GM12874 (cell line): ENCODE measurements around the gene EMP1.

Source experiments
- TF ChIP-seq, protein P1 (sequence below): IDR thresholded peaks from 2 replicates; pipeline ENCODE4 v1.5.1; 2011; ENCODE audit warnings: low read depth, mild to moderate bottlenecking, control low read depth, low read length, moderate library complexity; ENCODE audit not compliant: insufficient read depth

EMP1 gene

DNA sequence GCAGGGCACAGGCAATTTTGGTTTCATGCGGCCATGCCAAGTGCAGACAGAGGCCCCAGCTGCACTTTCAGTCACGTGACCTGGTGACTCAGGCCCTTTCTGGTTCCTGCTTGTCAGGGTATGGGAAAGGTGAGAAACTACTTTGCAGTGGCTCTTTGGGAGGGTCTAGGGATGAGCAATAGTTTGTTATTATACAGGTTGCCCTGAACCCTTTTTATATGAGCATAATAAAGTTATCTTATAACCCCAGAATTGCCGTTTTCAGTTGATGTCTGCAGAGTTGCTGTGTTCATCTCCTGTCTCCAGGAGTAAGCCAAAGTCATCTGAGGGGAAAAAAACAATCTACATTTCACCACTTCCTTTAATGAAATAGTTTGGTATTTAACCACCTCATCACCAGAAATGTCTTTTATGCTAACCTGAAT, 30.9 kb upstream of the EMP1 start:
- TF ChIP-seq, protein P1, sequence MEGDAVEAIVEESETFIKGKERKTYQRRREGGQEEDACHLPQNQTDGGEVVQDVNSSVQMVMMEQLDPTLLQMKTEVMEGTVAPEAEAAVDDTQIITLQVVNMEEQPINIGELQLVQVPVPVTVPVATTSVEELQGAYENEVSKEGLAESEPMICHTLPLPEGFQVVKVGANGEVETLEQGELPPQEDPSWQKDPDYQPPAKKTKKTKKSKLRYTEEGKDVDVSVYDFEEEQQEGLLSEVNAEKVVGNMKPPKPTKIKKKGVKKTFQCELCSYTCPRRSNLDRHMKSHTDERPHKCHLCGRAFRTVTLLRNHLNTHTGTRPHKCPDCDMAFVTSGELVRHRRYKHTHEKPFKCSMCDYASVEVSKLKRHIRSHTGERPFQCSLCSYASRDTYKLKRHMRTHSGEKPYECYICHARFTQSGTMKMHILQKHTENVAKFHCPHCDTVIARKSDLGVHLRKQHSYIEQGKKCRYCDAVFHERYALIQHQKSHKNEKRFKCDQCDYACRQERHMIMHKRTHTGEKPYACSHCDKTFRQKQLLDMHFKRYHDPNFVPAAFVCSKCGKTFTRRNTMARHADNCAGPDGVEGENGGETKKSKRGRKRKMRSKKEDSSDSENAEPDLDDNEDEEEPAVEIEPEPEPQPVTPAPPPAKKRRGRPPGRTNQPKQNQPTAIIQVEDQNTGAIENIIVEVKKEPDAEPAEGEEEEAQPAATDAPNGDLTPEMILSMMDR = no peak

DNA sequence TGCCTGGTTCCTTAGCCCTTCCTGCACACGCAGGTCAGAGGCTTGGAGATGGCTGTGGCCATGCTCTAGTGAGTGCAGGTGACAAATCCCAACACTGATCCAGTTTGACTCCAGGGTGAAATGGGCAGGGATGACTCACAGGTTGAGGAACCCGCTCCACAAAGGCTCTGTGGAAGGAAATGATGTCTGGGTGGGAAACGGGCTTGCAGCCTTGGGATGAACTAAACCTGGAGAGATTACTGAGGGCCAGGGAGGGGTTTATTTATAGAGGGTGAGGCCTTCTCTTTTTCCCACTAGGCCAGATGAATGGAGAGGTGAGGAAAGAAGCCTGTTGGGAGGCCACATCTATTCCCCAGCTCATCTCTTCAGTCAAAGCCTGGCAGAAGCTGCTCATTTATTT, 29.3 kb upstream of the EMP1 start:
- TF ChIP-seq, protein P1 = no peak

DNA sequence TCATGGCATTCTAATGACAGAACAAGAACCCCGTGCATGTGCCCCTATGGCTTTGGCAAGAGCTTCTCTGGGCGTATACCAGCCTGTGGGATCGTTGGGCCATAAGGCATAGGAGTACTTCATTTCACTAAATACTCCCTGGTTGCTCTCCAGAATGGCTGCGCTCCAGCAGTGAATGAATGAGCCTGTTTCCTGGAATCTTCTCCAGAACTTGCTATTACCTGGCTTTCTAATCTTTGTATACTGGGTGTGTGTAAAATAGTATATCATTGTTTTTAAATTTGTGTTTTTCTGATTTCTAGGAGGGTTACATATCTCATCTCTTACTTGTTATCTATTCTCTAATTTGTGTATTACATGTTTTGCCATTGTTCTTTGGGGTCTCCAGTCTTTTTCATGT, 28.6 kb upstream of the EMP1 start:
- TF ChIP-seq, protein P1 = no peak

DNA sequence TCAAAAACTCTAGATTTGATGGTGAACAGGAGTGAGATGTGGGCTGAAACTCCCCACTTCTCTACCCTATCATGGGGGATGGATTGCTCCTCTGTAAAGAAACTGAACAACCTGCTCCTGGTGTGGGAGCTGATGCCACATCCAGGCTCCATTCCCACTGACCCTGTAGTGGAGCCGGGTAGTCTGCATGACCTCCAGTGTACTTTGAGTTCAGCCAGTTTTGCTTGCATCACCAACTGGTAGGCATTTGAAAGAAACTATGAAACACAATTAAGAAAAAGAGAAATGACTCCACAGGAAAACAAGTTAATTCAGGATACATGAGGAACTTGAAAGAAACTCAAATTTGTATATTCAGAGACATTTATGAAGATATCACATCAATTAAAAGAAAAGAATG, 27.3 kb upstream of the EMP1 start:
- TF ChIP-seq, protein P1 = no peak

DNA sequence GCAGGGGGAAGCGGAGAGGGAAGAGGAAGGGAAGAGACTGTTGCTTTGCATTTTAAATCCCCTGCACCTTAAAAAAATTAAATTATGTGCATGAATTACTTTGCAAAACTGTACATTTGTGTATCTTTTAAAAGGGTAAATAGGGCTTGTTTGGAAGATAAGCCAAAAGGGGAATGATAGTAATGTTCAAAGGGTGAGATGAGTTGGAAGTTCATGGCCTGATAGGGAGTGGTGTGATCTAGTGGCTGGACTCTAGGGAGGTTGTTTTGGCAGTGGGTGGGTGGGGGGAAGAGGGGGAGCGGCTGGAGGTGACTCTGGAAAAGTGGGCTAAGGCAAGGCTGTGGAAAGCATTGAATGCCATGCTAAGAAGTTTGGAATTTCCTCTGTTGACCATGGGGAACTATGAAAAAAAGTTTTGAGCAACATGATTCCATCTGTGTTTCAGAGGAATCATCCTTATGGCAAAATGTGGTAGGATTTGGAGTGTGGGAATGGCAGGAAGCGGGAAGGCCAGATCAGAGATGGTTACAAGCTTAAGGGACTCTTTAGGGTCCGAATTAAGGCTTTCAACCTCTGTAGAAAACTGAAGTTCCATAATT, 25.5 kb upstream of the EMP1 start:
- TF ChIP-seq, protein P1 = no peak

- TF ChIP-seq, protein P1 = no peak
These were observed 24.3 kb upstream of the EMP1 start for GRCh38 chr12:13171921-13172859.

DNA sequence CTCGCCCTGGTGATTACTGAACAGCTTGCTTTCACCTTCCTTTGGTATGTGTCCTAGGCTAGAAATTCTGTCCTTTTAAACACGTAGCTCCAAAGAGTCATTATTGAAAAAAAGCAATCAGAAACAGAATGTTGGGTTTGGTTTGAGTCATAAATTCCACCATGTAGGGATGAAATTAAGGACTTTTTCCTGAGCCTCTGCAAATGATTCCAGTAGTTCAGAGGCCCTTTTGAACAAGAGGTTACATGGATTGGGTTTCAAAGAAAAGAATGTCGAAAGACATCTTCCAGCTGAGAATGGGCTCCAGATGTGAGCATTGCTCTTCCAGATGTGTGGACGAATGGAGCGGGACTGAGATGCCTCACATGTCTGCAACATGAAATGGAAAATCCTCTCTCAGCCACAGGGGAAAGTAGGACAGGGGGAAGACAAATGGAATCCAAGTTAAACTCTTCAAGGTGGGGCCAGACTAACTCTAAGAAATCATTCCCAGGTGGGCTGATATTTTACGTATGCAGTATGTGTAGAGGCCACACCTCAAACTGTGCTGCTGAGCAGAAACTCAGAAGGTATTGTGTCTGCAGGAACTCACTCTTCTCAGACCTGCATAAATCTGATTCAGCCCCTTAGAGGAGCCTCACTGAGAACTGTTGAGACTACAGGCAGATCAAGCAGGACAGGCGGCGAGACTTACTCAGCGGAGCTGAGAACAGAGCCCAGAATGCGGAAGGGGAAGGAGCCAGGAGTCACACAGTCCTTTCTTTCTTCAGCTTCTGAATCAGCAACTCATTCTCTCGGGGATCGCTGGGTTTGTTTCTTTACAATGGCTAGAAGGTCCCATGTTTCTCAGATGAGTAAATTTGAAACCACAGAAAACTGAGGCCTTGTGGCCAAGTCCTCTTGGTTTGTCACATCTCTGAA, 23.3 kb upstream of the EMP1 start:
- TF ChIP-seq, protein P1 = no peak
